ENCODE data around the gene GALNT12.

- TF ChIP-seq EZH2phosphoT487 (IDR thresholded peaks at IDR 0.05) (no peak), EZH2 (IDR thresholded peaks at IDR 0.05) (no peak), CTCF (IDR thresholded peaks at IDR 0.05) (no peak)
These were observed 30.8 kb downstream of the GALNT12 start for GRCh38 chr9:98838155-98838867.

Data from neural progenitor cell (in vitro differentiated cells).